ENCODE results near the gene PGR.

The PGR gene

GRCh38 chr11:100990931-100991330, 138.7 kb downstream of the PGR start:
- no peaks in the 10 kb centered on the region for H3K9me3 ChIP-seq (ENCODE audit: control insufficient read depth in 1 of 2, low read length in 2 of 2)
- no peaks in the 10 kb centered on the region for H3K27me3 ChIP-seq (ENCODE audit: control insufficient read depth in 1 of 2, insufficient read depth in 2 of 2, low read length in 2 of 2)
- H3K27ac ChIP-seq (ENCODE audit: low read depth, low read length), result no peak overlapping the region
- no peaks in the 10 kb centered on the region for H3K4me1 ChIP-seq (ENCODE audit: control insufficient read depth in 1 of 2, insufficient read depth in 2 of 2, low read length in 2 of 2)
- H3K4me3 ChIP-seq (ENCODE audit: low read depth in 1 of 2, low read length in 2 of 2), result no peak overlapping the region
- peaks cover 0 to 5% of the 10 kb centered on the region in 2 donors for H3K36me3 ChIP-seq (ENCODE audit: control insufficient read depth in 1 of 2, insufficient read depth in 2 of 2, low read length in 2 of 2)
- no peak overlapping the region for H3K9ac ChIP-seq (ENCODE audit: low read depth in 1 of 2, low read length in 2 of 2)

- H3K9ac ChIP-seq (ENCODE audit: low read depth in 1 of 2, low read length in 2 of 2), result no peak overlapping the region
- no peaks in the 10 kb centered on the region for H3K9me3 ChIP-seq (ENCODE audit: control insufficient read depth in 1 of 2, low read length in 2 of 2)
- H3K4me1 ChIP-seq (ENCODE audit: control insufficient read depth in 1 of 2, insufficient read depth in 2 of 2, low read length in 2 of 2), result no peaks in the 10 kb centered on the region
- peaks cover 0 to 9% of the 10 kb centered on the region in 2 donors for H3K36me3 ChIP-seq (ENCODE audit: control insufficient read depth in 1 of 2, insufficient read depth in 2 of 2, low read length in 2 of 2)
- no peaks in the 10 kb centered on the region for H3K27me3 ChIP-seq (ENCODE audit: control insufficient read depth in 1 of 2, insufficient read depth in 2 of 2, low read length in 2 of 2)
- H3K27ac ChIP-seq (ENCODE audit: low read depth, low read length), result no peak overlapping the region
- H3K4me3 ChIP-seq (ENCODE audit: low read depth in 1 of 2, low read length in 2 of 2), result no peak overlapping the region
These were observed 144.9 kb downstream of the PGR start for GRCh38 chr11:100984668-100985067.

- no peaks in the 10 kb centered on the region for H3K9me3 ChIP-seq (ENCODE audit: control insufficient read depth in 1 of 2, low read length in 2 of 2)
- H3K27ac ChIP-seq (ENCODE audit: low read depth, low read length), result no peak overlapping the region
- no peak overlapping the region for H3K9ac ChIP-seq (ENCODE audit: low read depth in 1 of 2, low read length in 2 of 2)
- peaks cover 3 to 22% of the 10 kb centered on the region in 2 donors for H3K36me3 ChIP-seq (ENCODE audit: control insufficient read depth in 1 of 2, insufficient read depth in 2 of 2, low read length in 2 of 2)
- H3K4me1 ChIP-seq (ENCODE audit: control insufficient read depth in 1 of 2, insufficient read depth in 2 of 2, low read length in 2 of 2), result no peaks in the 10 kb centered on the region
- H3K27me3 ChIP-seq (ENCODE audit: control insufficient read depth in 1 of 2, insufficient read depth in 2 of 2, low read length in 2 of 2), result no peaks in the 10 kb centered on the region
- no peak overlapping the region for H3K4me3 ChIP-seq (ENCODE audit: low read depth in 1 of 2, low read length in 2 of 2)
These were observed 148.3 kb downstream of the PGR start for GRCh38 chr11:100981196-100981824.

- no peak overlapping the region for H3K9ac ChIP-seq (ENCODE audit: low read depth in 1 of 2, low read length in 2 of 2)
- no peak overlapping the region for H3K4me3 ChIP-seq (ENCODE audit: low read depth in 1 of 2, low read length in 2 of 2)
- H3K36me3 ChIP-seq (ENCODE audit: control insufficient read depth in 1 of 2, insufficient read depth in 2 of 2, low read length in 2 of 2), result peaks cover 8 to 30% of the 10 kb centered on the region in 2 donors
- H3K27me3 ChIP-seq (ENCODE audit: control insufficient read depth in 1 of 2, insufficient read depth in 2 of 2, low read length in 2 of 2), result no peaks in the 10 kb centered on the region
- H3K27ac ChIP-seq (ENCODE audit: low read depth, low read length), result no peak overlapping the region
- no peaks in the 10 kb centered on the region for H3K9me3 ChIP-seq (ENCODE audit: control insufficient read depth in 1 of 2, low read length in 2 of 2)
- no peaks in the 10 kb centered on the region for H3K4me1 ChIP-seq (ENCODE audit: control insufficient read depth in 1 of 2, insufficient read depth in 2 of 2, low read length in 2 of 2)
These were observed 149.5 kb downstream of the PGR start for GRCh38 chr11:100980156-100980555.
